ENCODE results near the gene ARMC10. TPM values are rescaled to one million over a fixed set of nuclear protein-coding genes. Genes with fewer than 3 reads are reported as not detected.

The ARMC10 gene
- total RNA-seq, 2 experiments from 2014 or later = 24.3 to 33.4 TPM

DNA sequence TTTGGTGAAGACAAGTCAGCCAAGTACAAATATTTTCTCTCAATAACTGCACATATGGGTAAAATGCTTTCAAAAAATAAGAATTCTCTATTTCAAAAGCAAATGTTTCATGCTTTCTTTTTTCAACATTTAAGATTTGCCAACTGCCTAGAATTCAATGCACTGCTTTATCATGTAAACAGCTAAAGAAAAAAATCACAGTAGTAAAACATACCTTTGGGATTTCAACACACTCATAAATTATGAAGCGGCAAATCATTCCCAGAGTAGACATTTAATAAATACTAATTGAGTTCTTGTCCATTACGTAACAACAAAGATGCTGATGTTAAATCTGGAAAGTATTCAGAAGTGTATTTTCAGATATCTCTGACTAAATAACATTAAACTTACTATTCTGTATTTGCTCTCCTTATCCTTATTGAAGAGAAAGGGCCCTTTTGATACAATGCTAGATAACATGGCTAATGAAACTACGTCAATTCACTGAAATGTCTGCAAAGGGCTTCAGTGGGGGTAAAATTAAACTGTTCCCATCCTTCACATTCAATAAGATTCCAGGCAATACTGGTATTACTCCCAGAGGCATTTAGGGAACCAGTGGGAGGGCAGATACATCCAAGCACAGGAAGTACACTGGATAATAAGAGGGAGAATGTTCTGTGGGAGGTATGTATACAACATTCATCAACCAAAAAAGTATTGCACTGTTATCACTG is 60.1 kb downstream of the ARMC10 start:
- no peaks in the 10 kb centered on the region for H3K79me2 ChIP-seq (ENCODE audit: insufficient read depth, low read depth, low read length)
- no peaks in the 10 kb centered on the region for H3K36me3 ChIP-seq (ENCODE audit: insufficient read depth, low read length)
- no peak overlapping the region for H3K4me3 ChIP-seq (ENCODE audit: low read depth, low read length, poor library complexity, severe bottlenecking)
- ChIA-PET POLR2A (no interaction called here), CTCF (ENCODE audit: unreplicated experiment) (no interaction called here)
- TF ChIP-seq, protein P1, sequence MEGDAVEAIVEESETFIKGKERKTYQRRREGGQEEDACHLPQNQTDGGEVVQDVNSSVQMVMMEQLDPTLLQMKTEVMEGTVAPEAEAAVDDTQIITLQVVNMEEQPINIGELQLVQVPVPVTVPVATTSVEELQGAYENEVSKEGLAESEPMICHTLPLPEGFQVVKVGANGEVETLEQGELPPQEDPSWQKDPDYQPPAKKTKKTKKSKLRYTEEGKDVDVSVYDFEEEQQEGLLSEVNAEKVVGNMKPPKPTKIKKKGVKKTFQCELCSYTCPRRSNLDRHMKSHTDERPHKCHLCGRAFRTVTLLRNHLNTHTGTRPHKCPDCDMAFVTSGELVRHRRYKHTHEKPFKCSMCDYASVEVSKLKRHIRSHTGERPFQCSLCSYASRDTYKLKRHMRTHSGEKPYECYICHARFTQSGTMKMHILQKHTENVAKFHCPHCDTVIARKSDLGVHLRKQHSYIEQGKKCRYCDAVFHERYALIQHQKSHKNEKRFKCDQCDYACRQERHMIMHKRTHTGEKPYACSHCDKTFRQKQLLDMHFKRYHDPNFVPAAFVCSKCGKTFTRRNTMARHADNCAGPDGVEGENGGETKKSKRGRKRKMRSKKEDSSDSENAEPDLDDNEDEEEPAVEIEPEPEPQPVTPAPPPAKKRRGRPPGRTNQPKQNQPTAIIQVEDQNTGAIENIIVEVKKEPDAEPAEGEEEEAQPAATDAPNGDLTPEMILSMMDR (conservative IDR thresholded peaks at IDR 0.05; ENCODE audit: low read length) = no peak
- TF ChIP-seq EZH2phosphoT487 (IDR thresholded peaks at IDR 0.05; ENCODE audit: borderline replicate concordance, low read depth, low read length) = no peak
- no peak for DNase-seq (ENCODE audit: low spot score)
- no peak overlapping the region for H3K27ac ChIP-seq (ENCODE audit: low read depth, low read length, poor library complexity, severe bottlenecking)
- H2AFZ ChIP-seq (ENCODE audit: low read length) = no peak overlapping the region
- H3K4me2 ChIP-seq (ENCODE audit: low read length) = no peak overlapping the region
- H3K9me3 ChIP-seq (ENCODE audit: low read length) = no peaks in the 10 kb centered on the region
- no peaks in the 10 kb centered on the region for H3K4me1 ChIP-seq (ENCODE audit: insufficient read depth, low read length, poor library complexity, severe bottlenecking)
- intact Hi-C loops (cut with micrococcal nuclease; ENCODE audit: unreplicated experiment) = no loop called here
- no TSS peak for BruUV-seq (replicated peaks)
- no peaks in the 10 kb centered on the region for H4K20me1 ChIP-seq (ENCODE audit: insufficient read depth, low read length)
- no peaks in the 10 kb centered on the region for H3K9me2 ChIP-seq (ENCODE audit: insufficient read depth, low read length)

DNA sequence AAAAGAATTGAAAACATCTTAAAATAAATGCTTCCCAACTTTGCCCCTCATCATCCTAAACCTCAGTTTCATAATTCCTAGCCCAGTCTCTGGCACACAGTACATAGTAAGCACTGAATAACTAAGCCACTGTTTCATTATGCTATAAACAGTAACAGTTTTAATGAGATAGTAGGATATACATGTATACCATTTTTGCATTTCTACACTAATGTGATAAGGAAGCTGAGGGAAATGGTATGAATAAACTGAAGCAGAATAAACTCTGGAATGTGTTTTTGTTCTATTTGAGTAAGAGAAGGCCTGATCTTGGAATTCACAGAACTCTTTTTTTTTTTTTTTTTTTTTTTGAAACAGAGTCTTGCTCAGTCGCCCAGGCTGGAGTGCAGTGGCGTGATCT is 65.1 kb downstream of the ARMC10 start:
- intact Hi-C loops (cut with micrococcal nuclease; ENCODE audit: unreplicated experiment) = no loop called here
- Histone ChIP-seq H3K27ac (ENCODE audit: low read depth, low read length, poor library complexity, severe bottlenecking) (no peak overlapping the region), H3K9me2 (ENCODE audit: insufficient read depth, low read length) (no peaks in the 10 kb centered on the region), H2AFZ (ENCODE audit: low read length) (no peak overlapping the region), H3K4me1 (ENCODE audit: insufficient read depth, low read length, poor library complexity, severe bottlenecking) (no peaks in the 10 kb centered on the region), H3K79me2 (ENCODE audit: insufficient read depth, low read depth, low read length) (no peaks in the 10 kb centered on the region), H3K36me3 (ENCODE audit: insufficient read depth, low read length) (no peaks in the 10 kb centered on the region), H3K4me2 (ENCODE audit: low read length) (no peak overlapping the region), H3K9me3 (ENCODE audit: low read length) (no peaks in the 10 kb centered on the region), H3K4me3 (ENCODE audit: low read depth, low read length, poor library complexity, severe bottlenecking) (no peak overlapping the region), H4K20me1 (ENCODE audit: insufficient read depth, low read length) (no peaks in the 10 kb centered on the region)
- POLR2A ChIA-PET = no interaction called here
- no peak for DNase-seq (ENCODE audit: low spot score)
- CTCF ChIA-PET (ENCODE audit: unreplicated experiment) = no interaction called here
- BruUV-seq (replicated peaks) = no TSS peak
- no peak for TF ChIP-seq EZH2phosphoT487 (IDR thresholded peaks at IDR 0.05; ENCODE audit: borderline replicate concordance, low read depth, low read length)
- TF ChIP-seq, protein P1 (conservative IDR thresholded peaks at IDR 0.05; ENCODE audit: low read length) = no peak

DNA sequence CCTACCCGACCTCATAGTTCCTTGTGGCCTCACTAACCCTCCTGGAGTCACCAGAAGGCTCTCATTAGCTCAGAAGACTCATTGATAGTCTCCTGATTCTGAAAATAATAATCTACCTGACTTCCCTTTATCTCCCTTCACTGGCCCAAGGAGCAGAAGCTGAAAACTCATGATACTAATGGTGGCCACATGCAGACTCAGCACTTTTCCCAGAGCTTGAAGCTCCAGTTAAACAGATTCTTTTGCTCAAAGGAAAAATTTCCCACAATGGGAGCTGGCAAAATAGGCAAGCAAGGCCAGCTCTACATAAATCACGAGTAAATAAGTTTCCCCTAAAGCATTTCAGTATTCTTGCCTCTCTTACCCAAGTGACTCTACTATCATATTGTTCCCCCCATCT is 65.7 kb downstream of the ARMC10 start:
- no peaks in the 10 kb centered on the region for H3K4me1 ChIP-seq (ENCODE audit: insufficient read depth, low read length, poor library complexity, severe bottlenecking)
- H3K36me3 ChIP-seq (ENCODE audit: insufficient read depth, low read length) = no peaks in the 10 kb centered on the region
- no peaks in the 10 kb centered on the region for H3K9me2 ChIP-seq (ENCODE audit: insufficient read depth, low read length)
- intact Hi-C loops (cut with micrococcal nuclease; ENCODE audit: unreplicated experiment) = no loop called here
- H3K79me2 ChIP-seq (ENCODE audit: insufficient read depth, low read depth, low read length) = no peaks in the 10 kb centered on the region
- ChIA-PET CTCF (ENCODE audit: unreplicated experiment) (no interaction called here), POLR2A (interaction anchor here (1.6 kb wide), 1 partner anchor 10 kb away, joined by 4 read pairs; no protein-coding TSS in a partner anchor)
- H3K4me2 ChIP-seq (ENCODE audit: low read length) = no peak overlapping the region
- DNase-seq (ENCODE audit: low spot score) = no peak
- H3K9me3 ChIP-seq (ENCODE audit: low read length) = no peaks in the 10 kb centered on the region
- H4K20me1 ChIP-seq (ENCODE audit: insufficient read depth, low read length) = no peaks in the 10 kb centered on the region; the same call in 1 of the 2 replicates
- no peak for TF ChIP-seq EZH2phosphoT487 (IDR thresholded peaks at IDR 0.05; ENCODE audit: borderline replicate concordance, low read depth, low read length)
- TF ChIP-seq, protein P1 (conservative IDR thresholded peaks at IDR 0.05; ENCODE audit: low read length) = no peak
- BruUV-seq (replicated peaks) = no TSS peak
- no peak overlapping the region for H3K4me3 ChIP-seq (ENCODE audit: low read depth, low read length, poor library complexity, severe bottlenecking)
- no peak overlapping the region for H3K27ac ChIP-seq (ENCODE audit: low read depth, low read length, poor library complexity, severe bottlenecking)
- no peak overlapping the region for H2AFZ ChIP-seq (ENCODE audit: low read length)
